GM18511 (cell line): ENCODE measurements around the gene CARM1.

Source experiments
- ATAC-seq: cut with Tn5 transposase; IDR thresholded peaks from one replicate; pipeline ENCODE4 v1.9.1; 2021; ENCODE audit warnings: mild to moderate bottlenecking, moderate library complexity; ENCODE audit not compliant: unreplicated experiment

Gene CARM1

DNA sequence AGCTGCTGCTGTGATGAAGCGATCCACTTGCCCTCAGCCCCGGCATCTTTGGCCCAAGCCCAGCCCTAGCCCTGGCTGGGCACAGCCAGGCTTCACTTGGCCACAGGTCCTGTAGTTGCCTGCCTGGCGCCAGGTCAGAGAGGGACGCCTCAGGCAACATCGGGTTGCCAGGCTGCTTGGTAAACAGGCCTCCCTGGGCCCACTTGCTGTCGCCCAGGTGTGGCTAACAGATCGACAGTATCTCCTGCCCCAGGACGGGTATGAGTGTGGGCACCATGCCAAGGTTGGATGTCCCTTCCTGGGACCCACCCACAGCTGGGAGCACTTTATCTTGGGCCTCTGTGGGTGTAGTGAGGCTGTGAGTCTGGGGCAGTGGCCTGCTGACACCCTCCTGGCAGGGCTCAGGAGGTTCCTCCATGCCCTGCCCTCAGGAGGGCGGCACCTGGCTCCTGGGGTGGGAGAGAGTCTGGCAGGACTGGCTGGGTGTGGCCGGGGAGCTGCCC lies 27.8 kb downstream of the CARM1 start:
- ATAC-seq: no peak

DNA sequence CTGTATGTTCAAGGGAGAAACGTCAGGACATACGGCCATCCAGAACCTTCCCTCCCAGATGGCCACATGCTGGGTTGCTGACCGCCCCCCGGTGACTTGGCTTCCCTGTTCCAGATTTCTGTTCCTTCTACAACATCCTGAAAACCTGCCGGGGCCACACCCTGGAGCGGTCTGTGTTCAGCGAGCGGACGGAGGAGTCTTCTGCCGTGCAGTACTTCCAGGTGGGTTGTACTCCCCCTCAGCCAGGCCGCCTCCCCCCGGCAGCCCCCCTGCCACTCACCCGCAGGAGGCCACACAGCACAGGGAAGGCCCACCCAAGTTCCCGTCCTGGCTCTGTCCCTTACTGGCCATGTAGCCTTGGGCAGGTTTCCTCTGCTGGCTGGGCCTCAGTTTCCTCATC lies 36.6 kb downstream of the CARM1 start:
- no peak for ATAC-seq

DNA sequence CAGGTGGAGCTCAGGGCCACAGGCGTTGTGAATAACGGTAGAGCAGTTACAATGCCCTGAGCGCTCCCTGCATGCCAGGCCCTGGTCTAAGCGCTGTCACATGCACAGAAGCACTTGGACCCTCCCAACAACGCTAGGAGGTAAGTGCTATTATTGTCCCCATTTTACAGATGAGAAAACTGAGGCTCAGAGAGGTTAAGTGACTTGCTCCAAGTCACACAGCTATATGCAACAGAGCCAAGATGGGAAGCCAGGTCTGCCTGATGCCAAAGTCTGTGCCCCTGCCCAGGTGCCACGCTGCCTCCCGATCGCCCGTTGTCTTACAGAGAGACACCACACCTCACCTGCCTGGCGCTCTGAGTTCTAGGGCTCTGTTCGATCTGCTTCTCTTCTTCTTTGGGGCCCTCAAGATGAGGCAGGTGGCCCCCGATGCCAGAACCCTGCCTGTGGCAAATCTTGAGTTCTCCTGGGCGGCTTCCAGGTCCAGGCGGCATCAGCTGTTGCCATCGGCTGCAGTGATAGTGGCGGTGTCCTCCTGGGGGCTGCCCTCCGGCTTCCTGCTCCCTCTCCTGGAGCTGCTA lies 37.1 kb downstream of the CARM1 start:
- no peak for ATAC-seq

DNA sequence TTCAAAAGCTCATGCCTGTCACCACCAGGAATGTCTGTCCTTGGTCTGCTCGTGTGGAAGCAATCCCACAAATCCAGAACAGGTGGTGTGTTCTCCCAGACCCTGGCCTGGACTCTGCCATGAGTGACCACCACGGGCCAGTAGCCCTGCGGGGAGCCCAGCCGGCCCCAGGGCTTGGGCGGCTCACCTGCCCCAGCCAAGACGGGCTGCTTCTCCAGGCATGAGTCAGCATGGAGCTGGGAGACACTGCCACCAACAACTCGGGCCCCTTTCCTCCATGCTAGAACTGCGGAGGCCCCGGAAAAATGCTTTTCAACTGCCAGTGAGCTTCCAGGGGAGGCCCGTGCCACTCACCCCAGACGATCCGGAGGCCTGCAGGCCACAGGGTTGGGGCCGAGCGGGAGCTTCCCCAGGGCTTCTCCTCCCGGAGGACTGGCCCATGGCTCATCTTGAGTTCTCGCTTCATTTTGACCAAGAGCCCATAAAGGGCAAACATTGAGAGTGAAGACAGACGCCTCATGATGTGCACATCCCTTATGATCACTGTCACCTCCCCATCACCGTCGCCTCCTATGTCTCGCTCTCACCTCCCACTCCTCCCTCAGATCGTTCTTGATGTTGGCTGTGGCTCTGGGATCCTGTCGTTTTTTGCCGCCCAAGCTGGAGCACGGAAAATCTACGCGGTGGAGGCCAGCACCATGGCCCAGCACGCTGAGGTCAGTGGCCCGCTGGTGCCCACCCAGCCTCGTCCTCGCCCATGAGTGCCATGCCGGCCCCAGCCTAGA lies 40.4 kb downstream of the CARM1 start:
- ATAC-seq: no peak

DNA sequence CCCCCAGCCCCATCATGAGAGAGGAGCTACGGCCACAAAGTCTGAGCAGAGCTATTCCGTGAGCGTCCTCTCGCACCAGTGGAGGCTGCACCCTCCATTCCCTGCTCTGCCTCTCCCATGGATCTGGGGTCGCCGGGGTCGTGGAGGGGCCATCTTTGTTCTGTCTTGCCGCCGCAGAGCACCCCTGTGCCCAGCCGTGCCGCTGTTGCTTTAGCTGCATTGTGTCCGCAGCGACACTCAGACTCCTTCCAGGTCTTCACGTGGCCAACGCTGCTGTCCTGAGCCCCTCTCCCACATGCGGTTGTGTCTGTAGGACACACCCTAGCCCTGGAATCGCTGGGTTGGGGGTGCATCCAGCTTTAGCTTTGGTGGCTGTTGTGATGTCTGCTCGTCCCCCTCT lies 41.3 kb downstream of the CARM1 start:
- no peak for ATAC-seq

DNA sequence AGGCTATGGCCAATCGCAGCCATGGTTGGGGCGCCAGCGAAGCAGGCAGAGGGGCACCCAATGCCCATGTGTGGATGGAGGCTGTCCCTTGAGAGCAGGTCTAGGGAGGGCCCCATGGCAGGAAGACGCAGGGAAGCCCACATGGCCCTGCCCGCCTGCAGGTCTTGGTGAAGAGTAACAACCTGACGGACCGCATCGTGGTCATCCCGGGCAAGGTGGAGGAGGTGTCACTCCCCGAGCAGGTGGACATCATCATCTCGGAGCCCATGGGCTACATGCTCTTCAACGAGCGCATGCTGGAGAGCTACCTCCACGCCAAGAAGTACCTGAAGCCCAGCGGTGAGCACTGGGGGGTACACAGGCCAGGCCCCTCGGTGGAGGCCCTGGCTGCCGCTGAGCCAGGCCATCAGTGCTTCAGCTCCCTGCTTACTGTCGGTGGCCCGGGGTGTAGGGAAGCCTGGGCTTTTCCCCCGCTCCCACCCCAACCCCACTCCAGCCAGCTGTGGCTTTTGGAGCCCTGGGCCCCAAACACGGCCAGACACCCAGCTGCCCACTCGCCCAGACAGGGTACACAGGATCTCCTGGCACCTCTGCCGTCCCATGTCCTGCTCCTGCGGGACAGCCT lies 42.5 kb downstream of the CARM1 start:
- ATAC-seq: no peak

DNA sequence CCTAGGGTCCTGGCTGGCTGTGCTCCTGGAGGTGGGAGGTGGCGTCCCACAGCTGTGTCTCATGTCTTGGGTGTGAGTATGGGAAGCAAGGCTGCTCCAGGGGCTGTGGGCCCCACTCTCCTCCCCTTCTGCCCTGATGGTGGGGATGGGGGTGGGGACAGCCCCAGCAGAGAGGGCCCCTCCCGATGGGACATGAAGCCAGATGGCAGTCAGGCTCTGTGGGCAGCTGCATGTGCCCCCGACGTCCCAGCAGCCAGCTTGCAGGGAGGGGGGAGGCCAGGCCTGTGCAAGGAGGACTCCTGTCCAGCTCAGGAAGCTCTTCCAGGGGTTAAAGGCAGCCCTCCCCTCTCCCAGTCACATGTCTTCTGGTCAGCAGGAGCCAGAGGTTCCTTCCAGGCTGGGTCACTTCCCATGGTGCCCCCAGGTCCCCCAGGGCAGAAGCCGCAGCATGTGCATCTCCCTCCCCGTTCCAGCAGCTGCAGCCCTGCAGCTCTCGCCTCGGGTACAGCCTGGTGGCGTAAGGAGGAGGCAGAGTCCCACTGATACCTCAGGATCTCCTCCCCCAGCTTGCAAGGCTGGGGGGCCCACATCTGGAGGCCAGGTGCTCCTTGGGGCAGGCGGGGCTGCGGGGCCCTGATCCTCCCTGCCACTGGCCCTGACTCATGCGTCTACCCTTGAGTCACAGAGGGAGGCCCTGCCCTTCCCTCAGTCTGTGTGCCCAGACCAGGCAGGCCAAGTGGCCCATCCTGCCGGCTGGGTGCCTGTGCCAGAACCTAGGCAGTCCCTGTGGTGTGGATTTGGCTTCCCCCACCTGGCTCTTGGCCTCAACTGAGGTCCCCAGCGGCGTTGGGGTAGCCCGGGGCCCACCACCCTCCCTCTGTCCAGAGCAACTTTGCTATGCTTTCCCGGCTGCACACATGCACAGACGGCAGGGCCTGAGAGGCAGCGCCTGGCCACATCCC lies 44.1 kb downstream of the CARM1 start:
- ATAC-seq: no peak

DNA sequence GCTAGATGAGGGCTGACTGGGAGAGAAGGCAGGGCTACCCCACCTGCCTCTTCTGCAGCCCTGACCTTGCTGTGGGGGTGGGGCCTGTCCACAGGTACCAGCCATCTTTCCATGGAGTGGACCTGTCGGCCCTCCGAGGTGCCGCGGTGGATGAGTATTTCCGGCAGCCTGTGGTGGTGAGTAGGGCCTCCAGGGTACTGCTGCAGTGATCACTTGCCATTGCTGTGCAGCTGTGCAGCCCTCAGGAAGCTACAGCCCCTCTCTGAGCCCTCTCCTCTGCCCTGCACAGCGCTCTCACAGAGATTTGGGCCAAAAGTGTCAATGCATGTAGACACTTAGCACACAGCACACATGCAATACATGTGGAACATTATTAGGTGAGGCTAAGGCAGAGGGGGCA lies 45.2 kb downstream of the CARM1 start:
- ATAC-seq: no peak

DNA sequence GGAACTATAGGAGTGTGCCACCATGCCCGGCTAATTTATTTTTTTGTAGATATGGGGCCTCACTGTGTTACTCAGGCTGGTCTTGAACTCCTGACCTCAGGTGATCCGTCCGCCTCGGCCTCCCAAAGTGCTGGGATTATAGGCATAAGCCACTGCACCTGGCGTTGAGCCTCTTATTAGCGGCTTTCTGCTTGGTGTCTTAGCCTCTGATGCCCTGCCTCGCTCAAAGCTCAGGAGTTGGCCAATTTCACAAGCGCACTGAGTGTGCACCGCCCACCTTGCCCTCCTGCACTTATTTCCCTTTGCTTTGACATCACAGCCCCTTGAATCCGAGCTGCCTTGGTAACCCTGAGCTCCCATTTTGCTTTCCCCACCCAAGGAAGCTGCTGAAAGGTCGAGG lies 47.0 kb downstream of the CARM1 start:
- no peak for ATAC-seq

DNA sequence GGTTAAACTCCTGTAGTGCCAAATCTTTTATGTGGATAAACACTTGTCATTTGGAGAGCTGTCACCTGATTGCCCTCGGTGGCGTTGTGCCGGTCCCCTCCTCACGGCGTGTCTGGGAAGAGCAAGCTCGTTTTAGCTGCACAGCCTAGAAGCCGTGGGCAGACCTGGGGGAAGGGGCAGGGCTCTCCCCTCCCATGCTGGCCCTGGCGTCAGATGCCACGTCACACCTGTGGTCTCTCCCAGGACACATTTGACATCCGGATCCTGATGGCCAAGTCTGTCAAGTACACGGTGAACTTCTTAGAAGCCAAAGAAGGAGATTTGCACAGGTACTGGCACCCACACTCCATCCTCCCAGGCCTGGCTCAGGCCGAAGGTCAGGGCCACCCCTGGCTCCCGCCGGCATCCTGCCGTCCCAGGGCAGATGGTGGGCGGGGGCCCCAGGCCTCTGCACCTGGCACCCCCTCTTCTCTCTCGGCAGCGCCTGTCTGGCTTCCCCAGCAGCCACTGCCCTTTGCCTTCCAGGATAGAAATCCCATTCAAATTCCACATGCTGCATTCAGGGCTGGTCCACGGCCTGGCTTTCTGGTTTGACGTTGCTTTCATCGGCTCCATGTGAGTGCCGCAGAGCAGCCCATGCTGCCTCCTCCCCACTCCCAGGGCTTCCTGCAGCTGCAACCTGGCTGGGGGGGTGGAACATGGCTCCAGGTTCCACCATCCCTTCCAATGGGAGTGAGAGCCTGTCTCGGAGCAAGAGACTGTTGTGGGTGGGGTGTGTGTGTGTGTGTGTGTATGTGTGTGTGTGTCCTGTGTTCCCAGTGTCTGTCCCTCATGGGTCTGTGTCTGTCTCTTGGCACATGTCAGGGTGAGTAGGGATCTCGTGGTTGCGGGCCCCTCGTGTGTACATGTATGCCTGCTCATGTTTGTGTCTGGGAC lies 48.3 kb downstream of the CARM1 start:
- ATAC-seq: no peak

DNA sequence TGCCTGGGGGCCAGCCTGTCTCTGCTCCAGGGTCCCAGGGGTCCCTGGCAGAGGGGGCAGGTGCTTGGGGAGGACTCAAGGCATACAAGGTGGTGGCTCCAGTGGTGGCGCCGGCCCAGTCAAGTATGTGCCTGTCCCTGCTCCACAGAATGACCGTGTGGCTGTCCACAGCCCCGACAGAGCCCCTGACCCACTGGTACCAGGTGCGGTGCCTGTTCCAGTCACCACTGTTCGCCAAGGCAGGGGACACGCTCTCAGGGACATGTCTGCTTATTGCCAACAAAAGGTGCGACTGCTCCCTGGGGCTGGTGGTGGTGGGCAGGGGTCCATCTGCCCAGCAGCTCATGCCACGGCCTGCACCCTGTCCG lies 48.9 kb downstream of the CARM1 start:
- ATAC-seq: no peak

DNA sequence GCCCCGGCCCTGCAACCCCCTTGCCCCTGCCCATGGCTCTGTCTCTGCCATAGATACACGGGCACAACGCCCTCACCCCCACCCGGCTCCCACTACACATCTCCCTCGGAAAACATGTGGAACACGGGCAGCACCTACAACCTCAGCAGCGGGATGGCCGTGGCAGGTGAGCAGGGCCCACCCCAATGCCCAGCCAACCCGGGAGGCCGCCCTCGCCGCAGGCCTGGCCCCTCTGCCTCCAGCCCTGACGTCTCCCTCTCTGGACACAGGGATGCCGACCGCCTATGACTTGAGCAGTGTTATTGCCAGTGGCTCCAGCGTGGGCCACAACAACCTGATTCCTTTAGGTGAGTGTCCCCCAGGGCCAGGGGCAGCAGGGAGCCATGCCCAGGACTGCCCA lies 49.4 kb downstream of the CARM1 start:
- ATAC-seq: no peak

DNA sequence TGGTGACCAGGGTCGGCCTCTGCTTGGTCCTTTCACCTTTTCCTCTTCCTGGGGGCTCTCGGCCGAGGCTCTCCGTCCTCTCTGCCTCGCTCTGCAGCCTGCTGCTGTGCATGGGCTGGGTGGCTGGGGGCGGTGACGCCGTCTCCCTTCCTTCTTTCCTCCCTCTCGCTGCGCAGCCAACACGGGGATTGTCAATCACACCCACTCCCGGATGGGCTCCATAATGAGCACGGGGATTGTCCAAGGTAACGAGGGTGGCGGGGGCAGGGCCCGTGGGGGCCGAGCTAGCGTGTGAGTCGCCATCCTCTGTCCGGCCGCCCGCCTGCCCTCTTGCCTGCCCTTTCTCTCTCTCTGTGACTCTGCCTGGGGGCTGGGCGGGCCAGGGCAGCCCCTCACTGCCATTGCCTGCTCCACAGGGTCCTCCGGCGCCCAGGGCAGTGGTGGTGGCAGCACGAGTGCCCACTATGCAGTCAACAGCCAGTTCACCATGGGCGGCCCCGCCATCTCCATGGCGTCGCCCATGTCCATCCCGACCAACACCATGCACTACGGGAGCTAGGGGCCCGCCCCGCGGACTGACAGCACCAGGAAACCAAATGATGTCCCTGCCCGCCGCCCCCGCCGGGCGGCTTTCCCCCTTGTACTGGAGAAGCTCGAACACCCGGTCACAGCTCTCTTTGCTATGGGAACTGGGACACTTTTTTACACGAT lies 50.0 kb downstream of the CARM1 start:
- ATAC-seq: no peak

DNA sequence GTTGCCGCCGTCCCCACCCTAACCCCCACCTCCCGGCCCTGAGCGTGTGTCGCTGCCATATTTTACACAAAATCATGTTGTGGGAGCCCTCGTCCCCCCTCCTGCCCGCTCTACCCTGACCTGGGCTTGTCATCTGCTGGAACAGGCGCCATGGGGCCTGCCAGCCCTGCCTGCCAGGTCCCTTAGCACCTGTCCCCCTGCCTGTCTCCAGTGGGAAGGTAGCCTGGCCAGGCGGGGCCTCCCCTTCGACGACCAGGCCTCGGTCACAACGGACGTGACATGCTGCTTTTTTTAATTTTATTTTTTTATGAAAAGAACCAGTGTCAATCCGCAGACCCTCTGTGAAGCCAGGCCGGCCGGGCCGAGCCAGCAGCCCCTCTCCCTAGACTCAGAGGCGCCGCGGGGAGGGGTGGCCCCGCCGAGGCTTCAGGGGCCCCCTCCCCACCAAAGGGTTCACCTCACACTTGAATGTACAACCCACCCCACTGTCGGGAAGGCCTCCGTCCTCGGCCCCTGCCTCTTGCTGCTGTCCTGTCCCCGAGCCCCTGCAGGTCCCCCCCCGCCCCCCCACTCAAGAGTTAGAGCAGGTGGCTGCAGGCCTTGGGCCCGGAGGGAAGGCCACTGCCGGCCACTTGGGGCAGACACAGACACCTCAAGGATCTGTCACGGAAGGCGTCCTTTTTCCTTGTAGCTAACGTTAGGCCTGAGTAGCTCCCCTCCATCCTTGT lies 50.7 kb downstream of the CARM1 start:
- no peak for ATAC-seq

DNA sequence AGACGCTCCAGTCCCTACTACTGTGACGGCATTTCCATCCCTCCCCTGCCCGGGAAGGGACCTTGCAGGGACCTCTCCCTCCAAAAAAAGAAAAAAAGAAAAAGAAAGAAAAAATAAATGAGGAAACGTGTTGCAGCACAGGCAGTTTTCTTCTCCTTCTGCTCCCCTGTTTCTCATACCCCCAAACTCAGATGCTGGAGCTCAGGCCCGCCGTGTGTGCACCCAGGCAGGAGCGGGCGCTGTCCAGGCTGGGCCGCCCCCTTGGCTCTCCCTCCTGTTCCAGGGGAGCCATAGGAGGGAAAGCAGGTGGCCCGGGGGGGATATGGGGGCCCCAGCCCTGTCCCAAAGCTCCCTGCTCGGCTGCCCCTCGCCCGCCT lies 51.3 kb downstream of the CARM1 start:
- ATAC-seq: no peak

DNA sequence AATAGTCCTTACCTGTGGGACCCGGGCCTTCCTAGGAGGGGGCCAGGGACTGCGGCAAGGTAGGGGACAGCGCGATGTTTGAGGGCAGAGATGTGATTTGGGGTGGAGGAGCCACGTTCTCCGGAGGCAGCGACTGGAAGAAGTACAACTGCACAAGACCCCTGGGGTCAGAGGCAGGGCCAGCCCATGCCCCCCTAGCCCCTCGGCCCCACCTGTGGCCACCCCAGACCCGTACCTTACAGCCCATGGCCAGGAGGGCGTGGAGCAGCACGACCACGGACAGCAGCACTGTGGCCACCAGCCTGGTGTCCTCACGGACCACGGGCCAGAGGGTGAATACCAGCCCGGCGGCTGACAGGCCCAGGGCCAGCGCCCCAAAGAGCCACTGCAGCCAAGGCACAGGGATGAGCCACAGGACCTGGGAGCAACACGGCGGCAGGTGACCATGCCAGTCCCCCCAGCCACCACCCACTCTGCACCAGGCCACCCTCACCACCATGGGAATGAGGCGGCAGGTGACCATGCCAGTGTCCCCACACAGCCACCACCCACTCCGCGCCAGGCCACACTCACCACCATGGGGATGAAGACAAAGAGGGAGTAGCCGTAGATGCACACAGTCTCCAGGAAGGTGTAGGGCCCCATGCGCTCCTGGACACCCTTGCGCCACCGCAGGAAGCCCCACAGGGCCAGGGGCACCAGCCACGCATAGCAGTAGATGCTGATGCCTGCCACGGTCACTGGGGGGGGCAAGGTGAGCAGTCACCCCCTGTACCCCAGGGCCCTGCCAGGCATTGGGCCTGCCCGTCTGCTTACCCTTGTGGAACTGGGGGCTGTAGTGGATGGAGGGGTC lies 52.1 kb downstream of the CARM1 start:
- ATAC-seq: no peak

DNA sequence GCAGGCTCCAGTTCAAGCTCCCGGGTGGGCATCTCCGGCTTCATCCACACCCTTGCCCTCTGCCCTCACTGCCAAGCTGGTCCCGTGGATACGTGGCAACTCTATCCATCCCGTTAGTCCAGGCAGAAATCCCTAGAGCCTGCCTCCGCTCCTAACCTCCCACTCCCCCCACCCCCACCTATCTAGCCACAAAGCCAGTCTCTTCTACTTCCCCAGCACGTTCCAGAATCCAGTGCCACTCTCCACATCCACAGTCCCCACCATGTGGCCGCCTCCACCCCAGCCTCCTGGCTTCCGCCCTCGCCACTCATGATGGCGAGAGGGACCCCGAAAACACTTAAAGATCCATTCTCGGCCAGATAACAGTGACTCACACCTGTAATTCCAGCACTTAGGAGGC lies 53.2 kb downstream of the CARM1 start:
- no peak for ATAC-seq
